Effector CD4-positive, alpha-beta T cell (primary cell): Measurements from ENCODE around the gene CKMT1A. TPM values are rescaled to one million over a fixed set of nuclear protein-coding genes. Genes with fewer than 3 reads are reported as not detected.
"Not testable (repeated sequence)": the region's sequence is repeated elsewhere in the genome, so short reads cannot be mapped to it uniquely, and the experiment has no call there.

Experiments used
- DNase-seq: peaks from one replicate; pipeline ENCODE4 v3.0.0-alpha.2; 2020
- total RNA-seq: gene quantifications from one replicate; lab custom pipeline; 2026; lab: John Stamatoyannopoulos, UW

Gene CKMT1A
- total RNA-seq = not detected

- DNase-seq = not testable (repeated sequence)
These were observed at the start of gene CKMT1A for GRCh38 chr15:43693148-43694022. Gene CKMT1A, plus strand, starts transcription at chr15:43693859. Its CDS starts 192 bp downstream, at chr15:43694051.

GRCh38 chr15:43648649-43649429, 44.8 kb upstream of the CKMT1A start, which contains the start of gene CATSPER2:
Gene CATSPER2, minus strand, starts transcription at chr15:43648844. Its CDS starts 783 bp downstream, at chr15:43648061.
- DNase-seq = no peak

GRCh38 chr15:43649430-43649926, 44.2 kb upstream of the CKMT1A start:
- not testable (repeated sequence) for DNase-seq

- not testable (repeated sequence) for DNase-seq
These were observed 33.9 kb upstream of the CKMT1A start for GRCh38 chr15:43659727-43660126.

- DNase-seq = not testable (repeated sequence)
These were observed 31.4 kb upstream of the CKMT1A start for GRCh38 chr15:43662293-43662692.

GRCh38 chr15:43663333-43663732, 30.3 kb upstream of the CKMT1A start:
- not testable (repeated sequence) for DNase-seq

GRCh38 chr15:43666177-43666576, 27.5 kb upstream of the CKMT1A start:
- not testable (repeated sequence) for DNase-seq

- not testable (repeated sequence) for DNase-seq
These were observed 19.5 kb upstream of the CKMT1A start for GRCh38 chr15:43674175-43674574.

GRCh38 chr15:43689604-43690301, 3.9 kb upstream of the CKMT1A start:
- not testable (repeated sequence) for DNase-seq

- DNase-seq = not testable (repeated sequence)
These were observed 980 bp upstream of the CKMT1A start for GRCh38 chr15:43692679-43693078.

- DNase-seq = no peak
These were observed 8.5 kb downstream of the CKMT1A start for GRCh38 chr15:43702174-43702573.

- DNase-seq = no peak
These were observed 9.2 kb downstream of the CKMT1A start for GRCh38 chr15:43702701-43703424.

- not testable (repeated sequence) for DNase-seq
These were observed 16.9 kb downstream of the CKMT1A start for GRCh38 chr15:43710431-43711131.

GRCh38 chr15:43723151-43723550, 29.5 kb downstream of the CKMT1A start:
- DNase-seq = no peak

- DNase-seq = not testable (repeated sequence)
These were observed 32.6 kb downstream of the CKMT1A start for GRCh38 chr15:43726306-43726705.

- DNase-seq = not testable (repeated sequence)
These were observed 34.5 kb downstream of the CKMT1A start for GRCh38 chr15:43728053-43728725.

GRCh38 chr15:43735416-43735815, 41.8 kb downstream of the CKMT1A start:
- no peak for DNase-seq

- peak; percentile 82 for DNase-seq
These were observed 52.7 kb downstream of the CKMT1A start, which contains the start of gene PDIA3 for GRCh38 chr15:43746245-43746902. Gene PDIA3, plus strand, starts transcription at chr15:43746438. Its CDS starts 102 bp downstream, at chr15:43746540.

GRCh38 chr15:43746903-43747309, 53.2 kb downstream of the CKMT1A start:
- peak; percentile 7 for DNase-seq

- DNase-seq = peak; percentile 8
These were observed 54.7 kb downstream of the CKMT1A start for GRCh38 chr15:43748376-43748775.
